GM19468 (cell line): ENCODE results near the gene DEPDC1B.
"Not testable (repeated sequence)": the region's sequence is repeated elsewhere in the genome, so short reads cannot be mapped to it uniquely, and the experiment has no call there.

Experiments used
- ATAC-seq: cut with Tn5 transposase; IDR thresholded peaks from one replicate; pipeline ENCODE4 v1.9.1; 2021; ENCODE audit warnings: mild to moderate bottlenecking, moderate library complexity, moderate number of reproducible peaks; ENCODE audit not compliant: unreplicated experiment; ENCODE audit errors: extremely low read depth

Gene DEPDC1B

DNA sequence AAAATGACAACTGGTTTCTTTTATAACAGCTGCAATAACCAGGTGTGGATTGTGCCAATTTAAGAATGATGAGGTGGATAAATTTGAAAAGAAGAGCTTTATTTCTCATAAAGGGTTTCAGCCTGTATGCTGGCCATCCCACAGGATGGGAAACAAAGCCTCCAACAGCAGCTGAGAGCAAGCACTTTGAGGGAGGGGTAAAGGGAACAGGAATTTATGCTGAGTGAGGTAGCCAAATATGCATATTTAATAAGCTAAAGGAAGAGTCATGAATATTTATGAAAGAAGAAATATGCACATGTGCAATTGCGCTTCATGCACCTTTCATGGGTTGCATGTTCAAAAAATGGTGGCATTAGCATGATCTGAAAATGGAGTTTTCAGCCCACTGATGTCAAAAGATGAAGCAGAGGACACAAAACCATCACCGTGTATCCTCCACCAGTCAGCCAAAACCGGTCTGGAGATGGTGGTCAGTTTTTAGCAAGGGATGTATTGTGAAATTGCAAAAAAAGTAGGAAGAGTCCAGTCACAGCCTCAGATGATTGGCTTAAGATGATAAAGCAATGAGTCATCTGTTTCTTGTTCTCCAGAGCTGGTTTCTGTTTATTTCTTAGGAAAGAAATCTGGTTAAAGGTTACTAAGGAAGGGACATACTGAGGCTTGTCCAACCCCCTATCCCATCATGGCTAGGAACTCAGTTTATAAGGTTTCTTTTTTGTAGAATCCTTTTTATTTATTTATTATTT is 47.9 kb downstream of the DEPDC1B start:
- ATAC-seq: no peak

DNA sequence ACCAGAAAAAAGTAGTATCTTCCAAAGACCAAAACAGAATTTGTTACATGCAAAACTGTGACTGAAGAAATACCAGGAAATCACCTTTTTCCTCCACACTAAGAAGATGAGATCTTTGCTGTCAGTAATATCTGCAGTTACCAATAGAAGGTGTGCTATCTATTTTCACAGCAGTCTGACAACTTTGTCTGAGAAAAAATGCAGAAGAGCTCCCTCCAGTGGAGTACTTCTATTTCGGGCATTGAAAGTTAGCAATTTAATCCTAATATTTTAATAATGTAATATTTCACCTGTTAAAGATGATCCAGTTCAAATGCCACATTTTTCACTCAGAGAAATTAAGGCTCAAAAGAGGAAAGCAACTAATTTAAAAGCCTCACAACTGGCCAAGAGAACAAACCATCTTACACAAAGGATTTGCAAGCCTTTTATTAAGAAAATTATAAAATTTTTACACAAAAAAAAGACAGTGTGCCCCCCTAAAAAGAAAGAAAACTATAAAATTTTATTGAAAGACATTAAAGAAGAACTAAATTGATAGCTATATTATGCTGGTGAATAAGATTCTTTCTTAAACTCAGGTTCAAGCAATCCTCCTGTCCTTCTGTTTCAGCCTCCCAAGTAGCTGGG is 50.6 kb downstream of the DEPDC1B start:
- peak; percentile 23 for ATAC-seq

DNA sequence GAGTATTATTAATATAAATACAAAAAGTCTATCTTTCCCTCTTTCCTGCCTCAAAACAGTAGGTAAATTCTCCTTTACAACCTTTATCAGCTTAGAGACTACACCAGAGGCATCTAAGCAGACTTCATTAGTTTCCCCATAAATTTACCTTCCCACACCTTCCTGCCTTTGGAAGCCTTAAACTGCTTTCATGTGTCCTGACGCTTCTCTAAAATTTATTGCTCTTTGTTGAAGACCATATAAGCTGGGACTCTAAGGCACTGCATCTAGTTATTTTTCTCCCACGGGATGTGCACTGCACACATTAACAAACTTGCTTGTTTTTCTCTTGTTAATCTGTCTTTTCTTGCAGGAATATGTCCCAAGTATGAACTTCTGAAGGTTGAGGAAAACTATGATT is 51.8 kb downstream of the DEPDC1B start:
- ATAC-seq: no peak

DNA sequence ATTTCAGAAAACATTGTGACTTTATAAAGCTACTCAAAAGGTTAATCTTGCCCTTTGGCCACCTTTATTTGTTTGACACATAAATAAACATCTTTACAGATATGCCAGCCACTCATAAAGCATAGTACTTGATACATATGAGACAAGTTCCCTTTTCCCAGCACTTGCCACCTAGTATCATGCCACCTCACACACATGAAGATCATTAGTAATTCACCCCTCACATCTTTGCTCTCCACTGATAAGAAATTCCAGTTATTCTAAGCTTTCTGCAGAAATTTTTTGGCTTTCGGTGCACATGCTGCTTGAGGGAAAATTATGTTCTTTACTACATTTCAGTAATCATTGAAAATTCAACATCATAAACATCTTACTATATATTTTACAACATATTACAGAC is 59.1 kb downstream of the DEPDC1B start:
- no peak for ATAC-seq

DNA sequence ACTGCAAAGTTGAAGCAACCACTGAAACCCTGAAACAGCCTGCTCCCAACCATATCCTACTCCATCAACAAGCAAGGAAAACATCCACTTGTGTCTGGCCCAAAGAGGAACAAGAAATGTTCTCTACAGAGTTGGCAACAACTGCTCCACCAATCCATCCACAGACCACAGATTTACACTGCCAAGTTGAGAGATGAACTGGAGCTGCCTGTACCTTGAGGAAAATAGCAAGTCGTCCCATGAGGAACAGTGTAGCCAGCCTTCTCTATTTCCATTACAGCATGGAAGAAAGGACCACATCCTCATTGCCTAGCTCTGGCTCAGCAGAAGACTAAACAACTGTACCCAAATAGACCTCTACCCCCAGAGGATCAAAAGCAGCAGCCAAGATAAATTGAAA is 60.4 kb downstream of the DEPDC1B start:
- no peak for ATAC-seq

DNA sequence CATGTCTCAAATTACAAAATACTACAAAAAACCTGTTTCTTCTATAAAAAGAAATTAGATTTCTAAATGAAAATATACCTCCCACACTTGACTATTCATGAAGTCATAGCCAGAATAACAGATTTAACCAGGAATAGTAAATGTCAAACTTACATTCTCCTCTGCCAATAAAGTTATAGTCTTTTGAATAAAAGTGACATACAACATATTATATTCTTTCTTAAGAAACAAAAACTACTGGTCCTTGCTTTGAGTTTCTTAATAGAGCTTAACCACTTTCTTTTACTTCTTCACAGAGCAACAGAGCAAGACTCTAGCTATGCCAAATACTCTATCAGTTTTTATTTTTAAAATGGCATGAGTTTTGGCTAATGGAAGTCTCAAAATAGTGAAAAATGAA is 61.7 kb downstream of the DEPDC1B start:
- ATAC-seq: no peak

DNA sequence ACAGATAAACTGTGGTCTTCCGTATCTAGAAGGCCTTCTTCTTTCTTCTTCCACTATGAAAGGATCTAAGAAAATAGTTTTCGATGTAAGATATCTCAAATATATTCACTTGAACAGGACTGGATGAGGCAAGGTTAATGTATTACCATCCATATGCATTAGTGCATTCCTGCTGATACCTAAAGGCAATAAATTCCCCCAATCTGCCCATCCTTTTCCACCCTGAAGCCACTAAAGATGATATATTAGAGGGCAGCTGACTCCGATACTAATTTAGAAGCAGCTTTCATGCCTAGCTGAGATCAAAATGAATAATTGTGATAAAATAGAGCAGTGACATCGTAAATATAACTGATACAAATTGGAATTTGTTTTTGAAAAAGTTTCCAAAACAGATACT is 63.3 kb downstream of the DEPDC1B start:
- no peak for ATAC-seq

DNA sequence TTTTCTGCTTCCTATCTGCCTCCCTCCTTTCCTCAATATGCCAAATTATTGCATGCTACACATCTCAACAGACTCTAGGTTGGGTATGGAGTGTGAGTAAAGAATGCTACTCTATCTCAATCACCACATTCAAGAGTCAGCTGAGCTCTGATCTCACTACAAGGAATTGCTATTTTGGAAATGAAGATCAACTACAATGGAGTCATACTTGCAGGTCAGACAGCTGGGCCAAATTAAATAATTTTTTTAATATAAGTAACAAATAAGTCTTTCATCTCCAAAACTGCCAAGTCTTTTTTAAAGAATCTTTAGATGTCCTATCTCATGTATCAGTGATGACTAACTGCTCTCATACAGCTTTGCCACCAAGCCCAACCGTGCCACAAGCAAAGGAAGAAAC is 64.0 kb downstream of the DEPDC1B start:
- ATAC-seq: no peak

DNA sequence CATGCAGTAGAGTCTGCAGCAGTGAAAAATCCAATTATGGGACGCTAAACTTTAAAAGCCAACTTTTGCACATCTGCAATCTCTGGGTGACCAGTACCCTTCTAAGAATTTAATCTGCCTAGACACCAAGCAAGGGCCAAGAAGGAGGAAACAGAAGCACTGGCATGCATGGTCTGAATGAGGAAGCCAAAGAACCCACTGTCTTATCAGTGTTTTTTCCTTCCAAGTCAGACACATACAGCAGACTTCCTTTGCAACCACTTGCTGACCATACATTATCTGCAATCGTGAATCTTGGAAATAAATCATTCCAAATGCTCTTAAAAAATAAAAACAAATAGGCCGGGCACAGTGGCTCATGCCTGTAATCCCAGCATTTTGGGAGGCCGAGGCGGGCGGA is 65.9 kb downstream of the DEPDC1B start:
- ATAC-seq: no peak

DNA sequence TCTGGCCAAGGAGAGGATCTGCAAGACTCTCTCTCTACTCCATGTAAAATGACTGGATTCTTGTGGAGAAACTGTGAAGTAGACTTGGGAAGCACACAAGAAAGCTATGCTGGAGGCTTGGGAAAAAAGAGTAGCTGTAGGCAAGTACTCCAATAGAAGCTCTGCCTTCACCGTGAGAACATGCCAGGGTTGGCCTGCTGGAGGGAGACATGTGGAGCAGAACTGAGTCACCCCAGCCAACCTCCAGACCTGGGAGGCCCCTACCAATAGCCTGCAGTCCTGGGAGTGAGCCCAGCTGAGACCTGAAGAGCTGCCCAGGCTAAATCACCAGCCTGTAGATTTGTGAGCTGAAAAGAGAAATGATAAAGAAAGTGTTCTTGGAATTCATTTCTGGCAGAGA is 66.6 kb downstream of the DEPDC1B start:
- no peak for ATAC-seq

DNA sequence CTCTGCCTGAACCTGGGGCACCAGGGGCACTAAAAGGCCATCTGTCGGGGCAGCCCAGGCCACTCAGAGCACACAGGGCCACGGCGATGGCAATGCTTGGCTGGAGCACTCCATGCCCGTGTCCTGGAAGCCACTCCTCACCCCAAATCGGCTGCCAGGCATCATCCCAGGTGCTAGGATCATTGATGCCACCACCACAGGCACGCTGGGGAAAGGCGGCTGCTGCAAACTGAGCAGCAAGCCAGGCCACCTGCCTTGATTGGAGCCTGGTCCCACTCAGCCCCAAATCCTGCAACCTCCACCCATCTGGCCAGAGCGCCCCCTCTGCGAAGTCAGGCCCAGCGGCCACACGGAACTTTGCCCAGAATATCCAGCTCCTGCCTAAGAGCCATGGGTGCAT is 67.8 kb downstream of the DEPDC1B start:
- no peak for ATAC-seq

DNA sequence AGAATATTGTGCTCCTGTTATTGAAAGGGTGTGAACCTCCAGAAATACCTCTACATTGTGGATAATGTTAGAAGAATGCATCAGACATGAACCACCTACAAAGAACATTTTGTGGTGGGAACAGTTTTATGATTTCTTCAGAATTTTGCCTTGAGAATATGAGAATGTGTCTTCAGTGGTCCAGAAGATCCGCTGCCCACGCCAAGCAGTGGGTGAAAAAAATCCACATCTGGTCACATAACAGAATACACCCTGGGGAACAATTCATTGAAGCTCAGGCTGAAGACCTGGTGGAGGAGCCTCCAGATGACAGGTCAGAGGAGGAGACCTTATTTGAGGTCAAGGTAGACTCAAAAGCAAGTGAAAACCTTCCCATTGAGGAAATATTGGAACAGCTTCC is 69.1 kb downstream of the DEPDC1B start:
- ATAC-seq: no peak

DNA sequence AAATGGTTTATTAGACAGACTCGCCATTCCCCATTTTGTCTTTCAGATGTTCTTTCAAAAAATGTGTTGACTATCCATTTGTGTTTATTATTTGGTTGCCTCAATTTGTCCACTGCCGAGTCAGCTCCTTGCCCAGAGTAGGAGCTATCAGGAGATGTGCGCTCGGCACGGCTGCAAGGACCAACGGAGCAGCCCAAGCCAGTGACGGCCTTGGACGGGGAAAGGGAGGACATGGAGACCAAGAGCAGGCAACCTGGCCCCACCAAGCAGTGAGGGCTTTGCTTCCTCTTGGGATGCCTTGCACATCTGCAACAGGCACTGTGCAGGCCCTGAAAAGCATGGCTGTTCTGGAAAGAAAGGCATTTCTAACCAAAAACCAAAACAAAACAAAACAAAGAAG is 69.8 kb downstream of the DEPDC1B start:
- no peak for ATAC-seq

DNA sequence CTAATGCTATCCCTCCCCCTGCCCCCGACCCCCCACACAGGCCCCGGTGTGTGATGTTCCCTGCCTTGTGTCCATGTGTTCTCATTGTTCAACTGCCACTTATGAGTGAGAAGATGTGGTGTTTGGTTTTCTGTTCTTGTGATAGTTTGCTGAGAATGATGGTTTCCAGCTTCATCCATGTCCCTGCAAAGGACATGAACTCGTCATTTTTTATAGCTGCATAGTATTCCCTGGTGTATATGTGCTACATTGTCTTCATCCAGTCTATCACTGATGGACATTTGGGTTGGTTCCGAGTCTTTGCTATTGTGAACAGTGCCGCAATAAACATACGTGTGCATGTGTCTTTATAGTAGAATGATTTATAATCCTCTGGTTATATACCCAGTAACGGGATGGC is 75.1 kb downstream of the DEPDC1B start:
- not testable (repeated sequence) for ATAC-seq

DNA sequence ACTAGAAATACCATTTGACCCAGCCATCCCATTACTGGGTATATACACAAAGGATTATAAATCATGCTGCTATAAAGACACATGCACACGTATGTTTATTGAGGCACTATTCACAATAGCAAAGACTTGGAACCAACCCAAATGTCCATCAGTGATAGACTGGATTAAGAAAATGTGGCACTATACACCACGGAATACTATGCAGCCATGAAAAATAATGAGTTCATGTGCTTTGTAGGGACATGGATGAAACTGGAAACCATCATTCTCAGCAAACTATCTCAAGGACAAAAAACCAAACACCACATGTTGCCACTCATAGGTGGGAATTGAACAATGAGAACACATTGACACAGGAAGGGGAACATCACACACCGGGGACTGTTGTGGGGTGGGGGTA is 79.2 kb downstream of the DEPDC1B start:
- ATAC-seq: not testable (repeated sequence)

DNA sequence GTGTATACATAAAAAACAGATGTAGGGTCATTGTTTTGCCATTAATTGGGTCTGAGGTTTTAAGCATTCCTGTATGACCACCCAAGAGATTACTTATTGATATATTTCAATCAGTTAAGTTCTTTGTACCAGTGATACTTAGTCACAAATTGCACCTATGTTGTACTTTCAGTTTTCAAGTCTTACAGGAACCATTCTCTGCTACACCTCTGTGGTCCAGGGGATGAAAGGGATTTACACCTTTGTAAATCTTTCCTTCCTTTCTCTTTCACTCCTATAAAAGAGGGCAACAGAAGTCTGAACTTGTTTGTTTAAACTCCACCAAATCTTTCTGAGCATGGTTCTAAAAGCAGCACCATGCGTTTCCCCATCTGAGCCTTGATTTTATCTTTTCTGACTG is 86.1 kb downstream of the DEPDC1B start:
- no peak for ATAC-seq

DNA sequence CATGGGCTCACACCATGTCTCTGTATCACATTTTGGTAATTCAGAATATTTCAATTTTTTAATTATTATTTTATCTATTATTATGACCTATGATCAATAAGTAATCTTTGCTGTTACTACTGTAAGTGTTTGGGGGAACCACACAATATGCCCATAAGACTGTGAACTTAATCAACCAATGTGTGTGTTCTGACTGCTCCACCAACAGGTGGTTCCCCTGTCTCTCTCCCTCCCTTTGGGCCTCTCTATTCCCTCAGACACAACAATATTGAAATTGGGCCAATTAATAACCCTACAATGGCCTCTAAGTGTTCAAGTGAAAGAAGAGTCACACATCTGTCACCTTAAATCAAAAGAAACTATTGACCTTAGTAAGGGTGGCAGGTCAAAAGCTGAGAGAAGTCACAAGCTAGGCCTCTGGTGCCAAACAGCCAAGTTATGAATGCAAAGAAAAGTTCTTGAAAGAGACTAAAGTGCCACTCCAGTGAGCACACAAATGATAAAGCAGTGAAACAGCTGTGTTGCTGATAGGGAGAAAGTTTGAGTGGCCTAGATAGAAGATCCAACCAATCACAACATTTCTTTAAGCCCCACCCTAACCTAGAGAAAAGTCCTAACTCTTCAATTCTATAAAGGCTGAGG is 88.7 kb downstream of the DEPDC1B start:
- ATAC-seq: no peak

DNA sequence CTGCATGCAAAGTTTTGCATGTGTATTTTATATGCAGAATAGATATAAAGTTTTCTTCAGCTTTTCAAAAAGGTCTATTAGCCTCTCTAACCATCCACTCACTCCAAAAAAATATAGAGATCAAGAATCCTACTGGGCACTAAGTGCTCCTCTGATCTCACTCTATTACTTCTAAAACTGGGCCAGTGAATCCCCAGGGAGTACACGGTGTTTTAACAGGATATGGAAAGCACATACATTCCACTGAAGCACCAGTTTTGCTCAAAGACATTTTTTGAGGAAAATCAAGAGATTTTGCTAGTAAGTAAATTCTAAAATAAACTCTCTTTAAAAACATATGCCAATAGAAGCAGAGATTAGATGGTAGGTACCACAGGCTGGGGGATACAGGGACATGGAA is 95.2 kb downstream of the DEPDC1B start:
- no peak for ATAC-seq

DNA sequence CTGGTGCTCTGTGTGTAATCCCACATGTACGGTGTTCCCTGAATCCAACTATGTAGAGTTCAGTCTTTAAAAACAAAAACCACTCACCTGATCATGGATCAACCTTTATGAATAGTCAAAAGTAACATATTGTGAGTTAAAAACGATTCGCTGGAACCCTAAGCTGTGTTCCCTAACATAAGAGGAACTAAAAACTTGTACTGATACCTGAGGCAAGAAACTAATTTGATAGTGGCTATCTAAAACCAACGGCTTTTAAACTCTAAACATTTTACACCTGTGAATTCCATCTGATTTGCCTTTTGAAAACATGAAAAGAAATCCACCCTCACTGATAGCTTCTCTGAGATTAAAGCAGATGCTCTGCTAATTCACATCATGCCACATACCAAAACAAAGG is 101.5 kb downstream of the DEPDC1B start:
- no peak for ATAC-seq

DNA sequence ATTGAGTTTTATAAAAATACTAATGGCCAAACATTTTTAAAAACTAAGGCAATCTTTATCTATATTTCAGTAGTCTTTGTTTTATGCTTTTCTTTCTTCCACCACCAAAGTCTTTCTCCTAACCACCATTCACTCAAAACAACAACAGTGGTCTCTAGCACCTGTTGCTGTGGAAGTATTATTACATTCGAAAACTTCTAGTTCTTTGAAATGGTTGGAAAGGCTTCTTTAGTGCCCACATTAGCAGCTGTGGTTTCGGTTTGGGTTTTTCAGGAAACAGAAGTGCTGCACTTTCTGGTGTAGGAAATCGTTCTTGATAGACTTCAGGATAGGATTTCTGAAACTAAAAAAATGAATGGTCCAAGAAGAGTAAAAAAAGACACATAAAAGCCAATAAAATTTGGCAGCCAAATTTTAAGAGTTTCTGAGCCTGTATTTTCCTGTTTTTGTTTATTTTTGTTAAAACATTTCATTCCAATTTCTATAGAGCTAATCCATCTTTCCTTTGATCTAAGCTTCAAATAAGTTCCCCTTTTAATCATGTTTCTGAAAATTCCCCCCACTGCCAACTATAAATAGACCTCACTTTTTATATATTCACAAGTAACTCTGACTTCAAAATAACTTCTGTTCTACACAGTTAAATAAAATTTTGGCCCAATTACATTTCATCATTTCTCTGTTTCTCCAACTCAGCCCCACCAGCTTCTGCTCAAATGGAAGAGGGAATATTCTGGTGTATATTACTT is 102.2 kb downstream of the DEPDC1B start:
- ATAC-seq: peak; percentile 78
